Thoracic aorta (tissue), 2 donors: ENCODE measurements around the gene PRRC2A. TPM values are rescaled to one million over a fixed set of nuclear protein-coding genes. Genes with fewer than 3 reads are reported as not detected.

Experiments
- ATAC-seq: fragments of 150-250 bp; one replicate; pipeline ENCODE4 v1.8.0; 2017; ENCODE audit warnings: low read depth; ENCODE audit not compliant: insufficient number of reproducible peaks, low FRiP score
- DNase-seq: peaks from one replicate; pipeline ENCODE4 v3.0.0-alpha.2; 2020; ENCODE audit warnings: low spot score
- H3K27ac ChIP-seq, 2 donors: fragments of 200-600 bp; sonication (generic); 1 replicate in 1 of 2; 2 replicates in 1 of 2; pipeline ENCODE4 v1.5.1; 2016; ENCODE audit warnings: mild to moderate bottlenecking in 2 of 2, moderate library complexity in 2 of 2
- H3K27me3 ChIP-seq: fragments of 200-600 bp; sonication (generic); replicated peaks from 2 replicates; pipeline ENCODE4 v1.6.0; 2016; ENCODE audit warnings: mild to moderate bottlenecking; ENCODE audit not compliant: insufficient read depth
- H3K36me3 ChIP-seq: fragments of 200-600 bp; sonication (generic); one replicate; pipeline ENCODE4 v1.5.1; 2016
- H3K4me1 ChIP-seq, 2 donors: fragments of 200-600 bp; sonication (generic); 1 replicate in 1 of 2; 2 replicates in 1 of 2; pipeline versions ENCODE4 v1.5.1 to v1.6.0; 2016; ENCODE audit warnings: low read depth in 2 of 2, mild to moderate bottlenecking in 1 of 2; ENCODE audit not compliant: control insufficient read depth in 1 of 2
- H3K4me3 ChIP-seq: fragments of 200-600 bp; sonication (generic); 2 replicates; pipeline ENCODE4 v1.5.1; 2016; ENCODE audit warnings: mild to moderate bottlenecking
- H3K9me3 ChIP-seq: fragments of 200-600 bp; sonication (generic); 2 replicates; pipeline ENCODE4 v1.5.1; 2016
- total RNA-seq, 2 donors: library from RNA; depleted of rRNA; stranded (reverse); fragments of >200 nt; gene quantifications; one replicate each; pipeline versions ENCODE4 v1.1.0 to v1.2.3, GENCODE V29; 2016
- TF ChIP-seq, protein P1 (sequence below): fragments of 200-600 bp; sonication (generic); IDR thresholded peaks from one replicate; pipeline ENCODE4 v1.5.1; 2019; ENCODE audit warnings: antibody characterized with exemption

The PRRC2A gene
- total RNA-seq, 2 donors from 2014 or later = 94.2 to 130 TPM

GRCh38 chr6:31578184-31579118 lies 42.1 kb upstream of the PRRC2A start:
- ATAC-seq (no peak), DNase-seq (no peak)
- Histone ChIP-seq H3K27me3 (no peaks in the 10 kb centered on the region), H3K4me1 (peaks cover 3 to 17% of the 10 kb centered on the region in 2 donors), H3K4me3 (no peak overlapping the region), H3K9me3 (no peaks in the 10 kb centered on the region), H3K36me3 (no peaks in the 10 kb centered on the region), H3K27ac (no peak overlapping the region)
- TF ChIP-seq, protein P1, sequence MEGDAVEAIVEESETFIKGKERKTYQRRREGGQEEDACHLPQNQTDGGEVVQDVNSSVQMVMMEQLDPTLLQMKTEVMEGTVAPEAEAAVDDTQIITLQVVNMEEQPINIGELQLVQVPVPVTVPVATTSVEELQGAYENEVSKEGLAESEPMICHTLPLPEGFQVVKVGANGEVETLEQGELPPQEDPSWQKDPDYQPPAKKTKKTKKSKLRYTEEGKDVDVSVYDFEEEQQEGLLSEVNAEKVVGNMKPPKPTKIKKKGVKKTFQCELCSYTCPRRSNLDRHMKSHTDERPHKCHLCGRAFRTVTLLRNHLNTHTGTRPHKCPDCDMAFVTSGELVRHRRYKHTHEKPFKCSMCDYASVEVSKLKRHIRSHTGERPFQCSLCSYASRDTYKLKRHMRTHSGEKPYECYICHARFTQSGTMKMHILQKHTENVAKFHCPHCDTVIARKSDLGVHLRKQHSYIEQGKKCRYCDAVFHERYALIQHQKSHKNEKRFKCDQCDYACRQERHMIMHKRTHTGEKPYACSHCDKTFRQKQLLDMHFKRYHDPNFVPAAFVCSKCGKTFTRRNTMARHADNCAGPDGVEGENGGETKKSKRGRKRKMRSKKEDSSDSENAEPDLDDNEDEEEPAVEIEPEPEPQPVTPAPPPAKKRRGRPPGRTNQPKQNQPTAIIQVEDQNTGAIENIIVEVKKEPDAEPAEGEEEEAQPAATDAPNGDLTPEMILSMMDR = no peak

DNA sequence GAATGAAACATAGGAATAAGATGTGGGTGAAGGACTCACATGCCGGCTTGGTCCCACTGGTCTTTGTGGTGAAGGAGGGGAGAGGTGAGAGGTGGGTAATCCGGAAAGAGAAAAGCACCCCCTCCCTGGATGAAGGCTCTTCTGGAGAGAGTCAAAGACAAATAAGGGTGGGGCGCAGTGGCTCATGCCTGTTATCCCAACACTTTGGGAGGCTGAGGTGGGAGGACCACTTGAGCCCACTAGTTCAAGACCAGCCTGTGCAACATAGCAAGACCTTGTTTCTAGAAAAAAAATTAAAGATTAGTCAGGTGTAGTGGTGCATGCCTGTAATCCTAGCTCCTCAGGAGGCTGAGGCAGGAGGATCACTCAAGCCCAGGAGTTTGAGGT lies 41.4 kb upstream of the PRRC2A start:
- H3K9me3 ChIP-seq = no peaks in the 10 kb centered on the region
- no peaks in the 10 kb centered on the region for H3K36me3 ChIP-seq
- H3K4me1 ChIP-seq = peaks cover 3 to 17% of the 10 kb centered on the region in 2 donors
- no peak overlapping the region for H3K4me3 ChIP-seq
- no peak overlapping the region for H3K27ac ChIP-seq
- H3K27me3 ChIP-seq = no peaks in the 10 kb centered on the region
- TF ChIP-seq, protein P1 = no peak
- DNase-seq (no peak), ATAC-seq (no peak)

DNA sequence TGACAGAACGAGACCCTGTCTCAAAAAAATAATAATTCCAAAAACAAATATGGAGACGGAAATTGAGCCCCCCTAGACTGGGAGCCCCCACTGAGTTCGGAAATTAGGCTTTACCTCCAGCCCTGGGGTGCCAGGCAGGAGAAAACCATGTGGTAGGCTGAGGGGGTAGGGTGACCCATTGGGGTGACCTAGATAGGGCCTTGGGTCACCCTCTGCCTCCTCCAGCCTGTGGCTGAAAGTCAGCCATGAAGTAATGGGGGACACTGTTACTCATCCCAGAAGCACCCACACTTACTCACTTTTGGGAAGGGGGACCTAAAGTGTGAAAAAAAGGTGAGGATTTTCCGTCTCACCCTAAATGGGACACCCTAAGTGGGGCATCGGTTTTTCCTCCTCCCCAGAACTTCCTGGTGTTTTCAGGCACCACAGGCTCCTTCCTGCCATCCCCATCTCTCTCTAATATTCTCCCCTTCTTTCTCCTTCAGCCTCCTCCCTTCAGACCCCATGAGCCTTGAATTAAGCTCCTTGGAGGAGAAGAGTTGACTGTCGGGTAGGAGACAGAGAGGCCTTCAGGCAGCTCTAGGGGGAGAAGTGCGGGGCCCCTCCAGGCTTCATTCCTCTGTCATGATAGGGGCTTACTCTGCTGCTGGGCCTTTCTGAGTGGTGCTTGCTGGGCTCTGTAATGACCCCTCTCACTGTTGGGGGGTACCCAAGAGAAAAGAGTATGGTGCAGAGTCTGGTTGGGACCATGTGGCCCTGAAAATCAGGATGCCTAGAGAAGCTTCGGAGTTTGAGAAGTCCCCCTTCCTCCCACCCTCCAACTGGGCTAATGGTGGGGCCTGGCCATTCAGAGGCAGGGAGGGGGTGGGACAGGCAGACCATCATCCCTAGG lies 40.7 kb upstream of the PRRC2A start:
- H3K36me3 ChIP-seq = no peaks in the 10 kb centered on the region
- H3K27ac ChIP-seq = no peak overlapping the region
- TF ChIP-seq, protein P1 = no peak
- no peak overlapping the region for H3K4me3 ChIP-seq
- ATAC-seq = no peak
- no peaks in the 10 kb centered on the region for H3K9me3 ChIP-seq
- H3K4me1 ChIP-seq = peaks cover 3 to 17% of the 10 kb centered on the region in 2 donors
- H3K27me3 ChIP-seq = no peaks in the 10 kb centered on the region
- no peak for DNase-seq

- peak overlapping the region; percentile 42 to 70 for H3K27ac ChIP-seq
- TF ChIP-seq, protein P1 = no peak
- H3K36me3 ChIP-seq = no peaks in the 10 kb centered on the region
- no peaks in the 10 kb centered on the region for H3K9me3 ChIP-seq
- H3K4me1 ChIP-seq = peaks cover 6 to 17% of the 10 kb centered on the region in 2 donors
- ATAC-seq (no peak), DNase-seq (no peak)
- peak overlapping the region; percentile 94 for H3K4me3 ChIP-seq
- H3K27me3 ChIP-seq = no peaks in the 10 kb centered on the region
These were observed 40.1 kb upstream of the PRRC2A start for GRCh38 chr6:31580438-31580740.
